HepG2 (cell line): Measurements from ENCODE around the gene AGPAT2. TPM values are rescaled to one million over a fixed set of nuclear protein-coding genes. Genes with fewer than 3 reads are reported as not detected.

Experiments
- ATAC-seq: fragments of 200-7000 bp; cut with Tn5 transposase; 3 replicates; pipeline ENCODE4 v1.9.1; 2020; ENCODE audit warnings: mild to moderate bottlenecking, moderate library complexity
- BruUV-seq: library from RNA; stranded (reverse); fragments of 400-500 nt; replicated peaks from 2 replicates; lab custom pipeline; 2021; lab: Mats Ljungman, UMichigan
- CTCF ChIA-PET: fragments of 300-600 bp; formaldehyde crosslinking; extraction: SDS; loops from one replicate; lab custom pipeline; 2021; ENCODE audit warnings: low total read pairs, inconsistent platforms, low intra/inter-chr PET ratio; lab: Yijun Ruan, JAX
- POLR2A ChIA-PET: fragments of 350-600 bp; sonication (Branson Sonifier 250); formaldehyde crosslinking; loops from one replicate; lab custom pipeline; 2020; ENCODE audit warnings: antibody characterized with exemption, inconsistent platforms; lab: Yijun Ruan, JAX
- DNase-seq: peaks from one replicate; pipeline ENCODE4 v3.0.0-alpha.2; 2015; ENCODE audit warnings: low spot score
- FAIRE-seq: peaks from 3 replicates; lab custom pipeline; 2011; peaks lifted over from hg19 to GRCh38; lab: Jason Lieb, UNC
- H2AFZ ChIP-seq: one replicate; pipeline ENCODE4 v1.6.1; 2011; ENCODE audit warnings: low read length, inconsistent platforms
- H3K27ac ChIP-seq: fragments of 300-600 bp; 3 replicates; pipeline ENCODE4 v1.8.0; 2011; ENCODE audit warnings: mixed run types, mild to moderate bottlenecking, mixed read lengths, low read length, inconsistent platforms; ENCODE audit not compliant: insufficient read depth; ENCODE audit errors: extremely low read length
- H3K27me3 ChIP-seq, 2 experiments: fragments of 200-600 bp in 1 of 2; 2 replicates in 1 of 2; 3 replicates in 1 of 2; pipeline versions ENCODE4 v1.6.0 to v1.8.0; 2011; ENCODE audit warnings: low read length in 2 of 2, mild to moderate bottlenecking in 2 of 2, moderate library complexity in 2 of 2, inconsistent platforms in 1 of 2; ENCODE audit not compliant: insufficient read depth in 2 of 2, control insufficient read depth in 1 of 2
- H3K36me3 ChIP-seq, 2 experiments: fragments of 200-600 bp in 1 of 2; replicated peaks in 1 of 2; 2 replicates in 1 of 2; 3 replicates in 1 of 2; pipeline versions ENCODE4 v1.5.1 to v1.8.0; 2011; ENCODE audit warnings: low read length in 2 of 2, inconsistent platforms in 1 of 2; ENCODE audit not compliant: insufficient read depth in 2 of 2, control insufficient read depth in 1 of 2
- H3K4me1 ChIP-seq: 2 replicates; pipeline ENCODE4 v1.5.1; 2012; ENCODE audit warnings: low read length, inconsistent platforms; ENCODE audit not compliant: insufficient read depth
- H3K4me2 ChIP-seq: 2 replicates; pipeline ENCODE4 v1.6.0; 2011; ENCODE audit warnings: low read depth, low read length, inconsistent platforms
- H3K4me3 ChIP-seq, 3 experiments: fragments of 200-600 bp in 1 of 3; sonication (generic), shearing (Covaris generic) in 1 of 3; replicated peaks in 1 of 3; 2 replicates each; pipeline ENCODE4 v1.5.1; 2011 to 2016; ENCODE audit warnings: low read length in 3 of 3, inconsistent platforms in 2 of 3, low read depth in 2 of 3, mild to moderate bottlenecking in 2 of 3, control low read depth in 1 of 3, mixed read lengths in 1 of 3; ENCODE audit not compliant: insufficient read depth in 1 of 3
- H3K79me2 ChIP-seq: one replicate; pipeline ENCODE4 v1.6.1; 2011; ENCODE audit warnings: low read length, inconsistent platforms; ENCODE audit not compliant: insufficient read depth
- H3K9ac ChIP-seq: 2 replicates; pipeline ENCODE4 v1.6.0; 2011; ENCODE audit warnings: mild to moderate bottlenecking, low read depth, low read length, inconsistent platforms; ENCODE audit not compliant: insufficient read depth
- H3K9me3 ChIP-seq: 2 replicates; pipeline ENCODE4 v1.5.1; 2012; ENCODE audit warnings: mild to moderate bottlenecking, low read length
- H4K20me1 ChIP-seq: 2 replicates; pipeline ENCODE4 v1.6.0; 2011; ENCODE audit warnings: inconsistent platforms, mild to moderate bottlenecking, low read length, moderate library complexity; ENCODE audit not compliant: insufficient read depth
- CHCHD3 ChIP-seq: sonication (generic); formaldehyde crosslinking; IDR thresholded peaks from 2 replicates; pipeline ENCODE4 v1.8.0; 2022; ENCODE audit warnings: mild to moderate bottlenecking, missing genetic modification reagents, moderate library complexity
- E2F1 ChIP-seq: sonication (generic); formaldehyde crosslinking; IDR thresholded peaks from 2 replicates; pipeline ENCODE4 v1.5.0; 2020; ENCODE audit warnings: missing genetic modification reagents
- FOXO4 ChIP-seq: sonication (generic); formaldehyde crosslinking; conservative IDR thresholded peaks from 2 replicates; pipeline ENCODE4 v1.8.1; 2023; ENCODE audit warnings: missing genetic modification reagents
- HNF1B ChIP-seq: sonication (generic); formaldehyde crosslinking; IDR thresholded peaks from 2 replicates; pipeline ENCODE4 v1.5.1; 2020; ENCODE audit warnings: mild to moderate bottlenecking, moderate library complexity, missing genetic modification reagents
- HNF4A ChIP-seq: sonication (generic); formaldehyde crosslinking; IDR thresholded peaks from 2 replicates; pipeline ENCODE4 v1.4.0; 2020; ENCODE audit warnings: missing genetic modification reagents
- MYC ChIP-seq: sonication (generic); formaldehyde crosslinking; IDR thresholded peaks from 2 replicates; pipeline ENCODE4 v1.9.0; 2021; ENCODE audit warnings: missing genetic modification reagents, borderline replicate concordance
- NCOR1 ChIP-seq: fragments of 200-600 bp; sonication (generic); IDR thresholded peaks from 2 replicates; pipeline ENCODE4 v1.7.0; 2017; ENCODE audit warnings: antibody characterized with exemption, low read length, borderline replicate concordance
- NR2C2 ChIP-seq: sonication (generic); formaldehyde crosslinking; IDR thresholded peaks from 2 replicates; pipeline ENCODE4 v1.4.0; 2020; ENCODE audit warnings: missing genetic modification reagents, mild to moderate bottlenecking, moderate library complexity, borderline replicate concordance
- TSC22D2 ChIP-seq: sonication (generic); formaldehyde crosslinking; IDR thresholded peaks from 2 replicates; pipeline ENCODE4 v1.5.1; 2020; ENCODE audit warnings: missing genetic modification reagents, mild to moderate bottlenecking, borderline replicate concordance
- ZNF607 ChIP-seq: sonication (generic); formaldehyde crosslinking; IDR thresholded peaks from 2 replicates; pipeline ENCODE4 v1.5.1; 2020; ENCODE audit warnings: missing genetic modification reagents, mild to moderate bottlenecking, borderline replicate concordance
- ZNF740 ChIP-seq: sonication (generic); formaldehyde crosslinking; IDR thresholded peaks from 2 replicates; pipeline ENCODE4 v1.4.0; 2020; ENCODE audit warnings: missing genetic modification reagents
- ZNF749 ChIP-seq: sonication (generic); formaldehyde crosslinking; IDR thresholded peaks from 2 replicates; pipeline ENCODE4 v1.8.0; 2022; ENCODE audit warnings: mild to moderate bottlenecking, missing genetic modification reagents, moderate library complexity, borderline replicate concordance
- ZSCAN31 ChIP-seq: sonication (generic); formaldehyde crosslinking; IDR thresholded peaks from 2 replicates; pipeline ENCODE4 v1.5.0; 2020; ENCODE audit warnings: low read depth, mild to moderate bottlenecking, missing genetic modification reagents
- ZSCAN9 ChIP-seq: IDR thresholded peaks from 2 replicates; pipeline ENCODE4 v1.6.1; 2016; ENCODE audit warnings: borderline replicate concordance
- WGBS: methylation state at CpG from one replicate; pipeline ENCODE4 v1.1.6; 2017; ENCODE audit warnings: low lambda C conversion rate; 5-methylcytosine and 5-hydroxymethylcytosine counted together
- in situ Hi-C: cut with HindIII; loops from 2 replicates; pipeline ENCODE4 v1.10.0; 2017; ENCODE audit warnings: low pct_unique_long_range_greater_than_20kb; ENCODE audit not compliant: extremely low pct_ligation_motif_present
- intact Hi-C: fragments of 100-400 bp; cut with micrococcal nuclease; formaldehyde crosslinking; loops from one replicate; pipeline ENCODE4 v1.10.0; 2022; ENCODE audit not compliant: unreplicated experiment
- polyA plus RNA-seq, 8 experiments: library from polyadenylated mRNA; depleted of rRNA in 3 of 8; stranded (reverse) in 7 of 8; unstranded in 1 of 8; fragments of >200 nt; fragmentation: Illumina TruSeq in 4 of 8; extraction: Trizol in 4 of 8; gene quantifications; 2 replicates each; pipeline versions ENCODE4 v1.2.1 to v1.2.3, GENCODE V29; 2011 to 2016; ENCODE audit warnings: low read depth in 4 of 8, missing spikeins in 1 of 8, mixed read lengths in 1 of 8; ENCODE audit not compliant: insufficient read depth in 1 of 8
- total RNA-seq, 5 experiments: library from RNA; depleted of rRNA; stranded (reverse); fragments of >200 nt; fragmentation: Illumina TruSeq; extraction: Trizol; gene quantifications; 2 replicates each; pipeline ENCODE4 v1.2.3, GENCODE V29; 2016; ENCODE audit warnings: low read depth in 1 of 5

Gene AGPAT2
- total and polyA plus RNA-seq, 2 of the 13 experiments (the other 11 are each of a cell fraction or from before 2014, with no cell fraction given): 3.9 to 25.8 TPM

GRCh38 chr9:136626740-136627642, 60.3 kb downstream of the AGPAT2 start:
- DNase-seq (peak; percentile 89), ATAC-seq (peak; percentile 82), FAIRE-seq (peak; percentile 77)
- H2AFZ ChIP-seq: no peak overlapping the region
- no TSS peak for BruUV-seq
- peak overlapping the region; percentile 20; the same call in 1 of the 2 replicates for H3K4me2 ChIP-seq
- in situ Hi-C loops (loop anchor here (5.0 to 25.0 kb wide), 2 partner anchors 135 to 290 kb away; partner anchors contain the start of gene GPSM1), intact Hi-C loops (loop anchor here (5.0 kb wide), 1 partner anchor 380 kb away; the partner anchor contains the start of gene QSOX2)
- H3K4me1 ChIP-seq: peaks cover 43% of the 10 kb centered on the region
- WGBS: 0% methylated on average over 3 of the region's 25 CpGs
- peaks cover 34% of the 10 kb centered on the region; the same call in 1 of the 2 replicates for H4K20me1 ChIP-seq
- H3K27ac ChIP-seq: no peak overlapping the region
- H3K79me2 ChIP-seq: no peaks in the 10 kb centered on the region
- peaks cover 34 to 74% of the 10 kb centered on the region in 2 experiments; a peak in 4 of 5 replicates for H3K27me3 ChIP-seq
- H3K36me3 ChIP-seq: no peaks in the 10 kb centered on the region
- ChIA-PET POLR2A (interaction anchor here (1.0 to 2.6 kb wide), 5 partner anchors 70 to 142 kb away, joined by 3 to 25 read pairs (median 5); no protein-coding TSS in a partner anchor), CTCF (interaction anchor here (0.9 kb wide), 1 partner anchor 142 kb away, joined by 3 read pairs; no protein-coding TSS in a partner anchor)
- no peaks in the 10 kb centered on the region for H3K9me3 ChIP-seq
- no peak overlapping the region for H3K9ac ChIP-seq
- no peak overlapping the region; a peak in 1 of 6 replicates for H3K4me3 ChIP-seq
- TF ChIP-seq MYC (CRISPR knock-in tag) (peak; percentile 57; the same call in 1 of the 2 replicates), E2F1 (CRISPR knock-in tag) (peak; percentile 45; the same call in 1 of the 2 replicates), HNF1B (CRISPR knock-in tag) (peak; percentile 83), NR2C2 (CRISPR knock-in tag) (peak; percentile 63), FOXO4 (no peak), ZSCAN9 (peak; percentile 93), ZSCAN31 (CRISPR knock-in tag) (peak; percentile 74), ZNF607 (CRISPR knock-in tag) (no peak), CHCHD3 (CRISPR knock-in tag) (0 out of 2 replicates have a peak, but pooled peaks have one; percentile 44), TSC22D2 (peak; percentile 68; the same call in 1 of the 2 replicates), HNF4A (CRISPR knock-in tag) (peak; percentile 87), ZNF740 (CRISPR knock-in tag) (0 out of 2 replicates have a peak, but pooled peaks have one; percentile 26), NCOR1 (peak; percentile 22; the same call in 1 of the 2 replicates), ZNF749 (CRISPR knock-in tag) (no peak)
